A549 (cell line): ENCODE results near the gene JAZF1. TPM values are rescaled to one million over a fixed set of nuclear protein-coding genes. Genes with fewer than 3 reads are reported as not detected.

ENCODE experiments used
- ATAC-seq, 2 experiments: fragments of 200-7000 bp in 1 of 2; fragments of >200 bp in 1 of 2; cut with Nextera tagmentation in 1 of 2; cut with Tn5 transposase in 1 of 2; 3 replicates each; pipeline versions ENCODE4 v1.8.0 to v1.9.1; 2018 to 2020; ENCODE audit warnings: mild to moderate bottlenecking in 1 of 2, moderate library complexity in 1 of 2
- CTCF ChIA-PET: fragments of 300-600 bp; sonication (Branson Sonifier 250); formaldehyde crosslinking; extraction: SDS; loops from one replicate; lab custom pipeline; 2021; ENCODE audit warnings: antibody characterized with exemption, inconsistent platforms; lab: Yijun Ruan, JAX
- POLR2A ChIA-PET: fragments of 350-600 bp; formaldehyde crosslinking; extraction: SDS; loops from one replicate; lab custom pipeline; 2021; ENCODE audit warnings: antibody characterized with exemption, inconsistent platforms; lab: Yijun Ruan, JAX
- DNase-seq, 2 experiments: peaks; one replicate each; pipeline versions ENCODE4 v3.0.0 to v3.0.0-alpha.2; 2011 to 2016; ENCODE audit warnings: low read depth in 1 of 2, low spot score in 1 of 2
- FAIRE-seq: peaks from 2 replicates; lab custom pipeline; 2011; peaks lifted over from hg19 to GRCh38; lab: Jason Lieb, UNC
- H3K27ac ChIP-seq, 2 experiments: fragments of >200 bp; sonication (Bioruptor Twin); formaldehyde crosslinking; 3 replicates each; pipeline ENCODE4 v1.5.1; 2016 to 2017
- H3K4me1 ChIP-seq: fragments of >200 bp; sonication (Bioruptor Twin); formaldehyde crosslinking; 3 replicates; pipeline ENCODE4 v1.6.1; 2016
- H3K4me2 ChIP-seq: fragments of >200 bp; sonication (Bioruptor Twin); formaldehyde crosslinking; 3 replicates; pipeline ENCODE4 v1.6.1; 2016
- H3K4me3 ChIP-seq: fragments of >200 bp; sonication (Bioruptor Twin); formaldehyde crosslinking; 3 replicates; pipeline ENCODE4 v1.5.1; 2016
- H3K9me3 ChIP-seq: fragments of >200 bp; sonication (Bioruptor Twin); formaldehyde crosslinking; 3 replicates; pipeline ENCODE4 v1.6.1; 2016
- CBX2 ChIP-seq: fragments of 200-600 bp; sonication (generic); IDR thresholded peaks from 2 replicates; pipeline ENCODE4 v1.6.1; 2016; ENCODE audit warnings: low read depth, mild to moderate bottlenecking, borderline replicate concordance
- CBX8 ChIP-seq: fragments of 200-600 bp; sonication (generic); IDR thresholded peaks from 2 replicates; pipeline ENCODE4 v1.6.1; 2016
- CEBPB ChIP-seq, 2 experiments: fragments of >200 bp in 1 of 2; sonication (Bioruptor Twin) in 1 of 2; formaldehyde crosslinking in 1 of 2; IDR thresholded peaks; 2 replicates each; pipeline ENCODE4 v1.6.1; 2012 to 2016
- EHF ChIP-seq: fragments of 250-450 bp; sonication (Bioruptor Pico); IDR thresholded peaks from 2 replicates; pipeline ENCODE4 v1.5.0; 2020; ENCODE audit warnings: mild to moderate bottlenecking
- EHMT2 ChIP-seq: fragments of 200-600 bp; sonication (generic); IDR thresholded peaks from 2 replicates; pipeline ENCODE4 v1.6.1; 2016; ENCODE audit warnings: antibody characterized with exemption, low read depth, mild to moderate bottlenecking, moderate library complexity
- ELK1 ChIP-seq: fragments of 150-350 bp; IDR thresholded peaks from 2 replicates; pipeline ENCODE4 v1.6.1; 2014; ENCODE audit warnings: low read depth, mild to moderate bottlenecking, low read length
- FOSL2 ChIP-seq, 2 experiments: fragments of 450-650 bp in 1 of 2; fragments of >200 bp in 1 of 2; sonication (Bioruptor Twin) in 1 of 2; formaldehyde crosslinking; IDR thresholded peaks; 2 replicates each; pipeline versions ENCODE4 v1.5.0 to v1.6.1; 2016 to 2020; ENCODE audit warnings: mild to moderate bottlenecking in 1 of 2, moderate library complexity in 1 of 2
- HOXB13 ChIP-seq: fragments of 250-450 bp; sonication (Bioruptor Pico); IDR thresholded peaks from 2 replicates; pipeline ENCODE4 v1.5.0; 2020; ENCODE audit warnings: low read depth, mild to moderate bottlenecking, moderate library complexity
- JUNB ChIP-seq: fragments of >200 bp; sonication (Bioruptor Twin); formaldehyde crosslinking; IDR thresholded peaks from 2 replicates; pipeline ENCODE4 v1.6.1; 2016
- KDM1A ChIP-seq: fragments of 200-600 bp; sonication (generic); IDR thresholded peaks from 2 replicates; pipeline ENCODE4 v1.6.1; 2016; ENCODE audit warnings: low read depth, mild to moderate bottlenecking
- MAFK ChIP-seq: fragments of 450-650 bp; IDR thresholded peaks from 2 replicates; pipeline ENCODE4 v1.6.1; 2014; ENCODE audit not compliant: partially characterized antibody
- MAZ ChIP-seq: fragments of 150-350 bp; IDR thresholded peaks from 2 replicates; pipeline ENCODE4 v1.6.1; 2014; ENCODE audit warnings: antibody characterized with exemption, low read depth, low read length, borderline replicate concordance
- NPAS2 ChIP-seq: fragments of 250-450 bp; sonication (Bioruptor Pico); IDR thresholded peaks from 2 replicates; pipeline ENCODE4 v1.8.0; 2022; ENCODE audit warnings: mild to moderate bottlenecking, moderate library complexity, borderline replicate concordance
- PHF8 ChIP-seq: fragments of 200-600 bp; sonication (generic); IDR thresholded peaks from 2 replicates; pipeline ENCODE4 v1.6.1; 2016; ENCODE audit warnings: low read depth, mild to moderate bottlenecking, antibody characterized with exemption, moderate library complexity, borderline replicate concordance
- POLR2A ChIP-seq: IDR thresholded peaks from 2 replicates; pipeline ENCODE4 v1.6.1; 2012; ENCODE audit warnings: mild to moderate bottlenecking, low read length
- POLR2AphosphoS2 ChIP-seq: conservative IDR thresholded peaks from 2 replicates; pipeline ENCODE4 v1.6.1; 2012; ENCODE audit warnings: low read length, improper control_type of control experiment, inconsistent platforms
- RARB ChIP-seq: fragments of 250-450 bp; sonication (Bioruptor Pico); IDR thresholded peaks from 2 replicates; pipeline ENCODE4 v1.8.0; 2021; ENCODE audit warnings: mild to moderate bottlenecking, moderate library complexity
- RFX5 ChIP-seq: fragments of 450-650 bp; IDR thresholded peaks from 2 replicates; pipeline ENCODE4 v1.7.1; 2014; ENCODE audit warnings: antibody characterized with exemption, mild to moderate bottlenecking, moderate library complexity
- RNF2 ChIP-seq: fragments of 200-600 bp; sonication (generic); IDR thresholded peaks from 2 replicates; pipeline ENCODE4 v1.6.1; 2016; ENCODE audit warnings: low read depth, mild to moderate bottlenecking, antibody characterized with exemption, moderate library complexity, borderline replicate concordance
- SMC3 ChIP-seq: fragments of >200 bp; sonication (Bioruptor Twin); formaldehyde crosslinking; IDR thresholded peaks from 3 replicates; pipeline ENCODE4 v1.6.1; 2018; ENCODE audit warnings: inconsistent platforms
- TFCP2L1 ChIP-seq: fragments of 250-450 bp; sonication (Bioruptor Pico); IDR thresholded peaks from 2 replicates; pipeline ENCODE4 v1.5.0; 2021; ENCODE audit warnings: mild to moderate bottlenecking
- USF2 ChIP-seq: fragments of 450-650 bp; IDR thresholded peaks from 2 replicates; pipeline ENCODE4 v1.6.1; 2014; ENCODE audit warnings: antibody characterized with exemption
- ZC3H11A ChIP-seq: fragments of 450-650 bp; IDR thresholded peaks from 2 replicates; pipeline ENCODE4 v1.6.1; 2014; ENCODE audit warnings: antibody characterized with exemption, mild to moderate bottlenecking
- WGBS: methylation state at CpG from one replicate; pipeline ENCODE4 v1.1.6; 2017; ENCODE audit errors: missing lambda C conversion rate; 5-methylcytosine and 5-hydroxymethylcytosine counted together
- polyA plus RNA-seq, 4 experiments: library from polyadenylated mRNA; depleted of rRNA in 3 of 4; stranded (reverse); fragments of >200 nt; fragmentation: RNase III in 1 of 4; extraction: RNeasy Plus Mini Kit Qiagen cat#74134 plus additional on column Dnase treatment in 1 of 4; gene quantifications; 2 replicates in 3 of 4; 3 replicates in 1 of 4; pipeline ENCODE4 v1.2.3, GENCODE V29; 2011 to 2017
- TF ChIP-seq, protein P1 (sequence below): fragments of >200 bp; sonication (Bioruptor Twin); formaldehyde crosslinking; IDR thresholded peaks from 3 replicates; pipeline ENCODE4 v1.5.1; 2016
- TF ChIP-seq, protein P2 (sequence below): IDR thresholded peaks from 2 replicates; pipeline ENCODE4 v1.6.1; 2012

The JAZF1 gene
- polyA plus RNA-seq, 2 of the 4 experiments (the other 2 are of a cell fraction), result 1.9 to 2.8 TPM

DNA sequence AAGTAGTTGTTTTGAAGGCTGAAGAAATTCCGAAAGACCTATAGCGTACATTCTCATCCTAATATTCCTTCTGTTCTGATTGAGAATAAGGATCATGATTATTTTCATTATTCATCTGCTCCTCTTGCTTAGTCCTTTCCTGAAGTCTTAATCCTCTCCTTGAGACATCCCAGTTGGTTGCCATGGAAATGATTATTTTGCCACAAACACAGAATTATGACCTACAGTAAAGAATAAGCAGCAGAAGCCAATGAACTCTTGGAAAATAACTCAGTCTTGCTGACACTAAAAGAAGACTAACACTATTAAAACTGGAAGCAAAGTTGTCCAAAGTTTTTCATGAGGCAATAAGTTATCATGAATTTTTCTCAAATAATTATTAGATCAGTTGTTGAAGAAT is 47.8 kb upstream of the JAZF1 start:
- Histone ChIP-seq H3K27ac (no peak overlapping the region), H3K4me2 (no peak overlapping the region), H3K4me1 (no peaks in the 10 kb centered on the region), H3K9me3 (no peaks in the 10 kb centered on the region), H3K4me3 (no peak overlapping the region)
- TF ChIP-seq RARB (no peak), RFX5 (no peak)
- FAIRE-seq, result no peak
- WGBS, result 47% methylated on average over 2 of the region's 2 CpGs
- ATAC-seq, result no peak
- DNase-seq, result no peak
- ChIA-PET POLR2A (no interaction called here), CTCF (no interaction called here)

GRCh38 chr7:28226003-28226402 is 45.4 kb upstream of the JAZF1 start:
- H3K4me3 ChIP-seq, result no peak overlapping the region
- TF ChIP-seq KDM1A (no peak), POLR2AphosphoS2 (no peak), ZC3H11A (no peak), POLR2A (no peak), MAZ (no peak), JUNB (no peak), MAFK (no peak), HOXB13 (CRISPR knock-in tag) (no peak), FOSL2 (IDR thresholded peaks at IDR 0.05) (no peak), FOSL2 (CRISPR knock-in tag; IDR thresholded peaks at IDR 0.05) (no peak), PHF8 (no peak), USF2 (no peak), NPAS2 (CRISPR knock-in tag) (no peak), CBX8 (no peak)
- TF ChIP-seq, protein P1, sequence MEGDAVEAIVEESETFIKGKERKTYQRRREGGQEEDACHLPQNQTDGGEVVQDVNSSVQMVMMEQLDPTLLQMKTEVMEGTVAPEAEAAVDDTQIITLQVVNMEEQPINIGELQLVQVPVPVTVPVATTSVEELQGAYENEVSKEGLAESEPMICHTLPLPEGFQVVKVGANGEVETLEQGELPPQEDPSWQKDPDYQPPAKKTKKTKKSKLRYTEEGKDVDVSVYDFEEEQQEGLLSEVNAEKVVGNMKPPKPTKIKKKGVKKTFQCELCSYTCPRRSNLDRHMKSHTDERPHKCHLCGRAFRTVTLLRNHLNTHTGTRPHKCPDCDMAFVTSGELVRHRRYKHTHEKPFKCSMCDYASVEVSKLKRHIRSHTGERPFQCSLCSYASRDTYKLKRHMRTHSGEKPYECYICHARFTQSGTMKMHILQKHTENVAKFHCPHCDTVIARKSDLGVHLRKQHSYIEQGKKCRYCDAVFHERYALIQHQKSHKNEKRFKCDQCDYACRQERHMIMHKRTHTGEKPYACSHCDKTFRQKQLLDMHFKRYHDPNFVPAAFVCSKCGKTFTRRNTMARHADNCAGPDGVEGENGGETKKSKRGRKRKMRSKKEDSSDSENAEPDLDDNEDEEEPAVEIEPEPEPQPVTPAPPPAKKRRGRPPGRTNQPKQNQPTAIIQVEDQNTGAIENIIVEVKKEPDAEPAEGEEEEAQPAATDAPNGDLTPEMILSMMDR, result no peak
- TF ChIP-seq, protein P2, sequence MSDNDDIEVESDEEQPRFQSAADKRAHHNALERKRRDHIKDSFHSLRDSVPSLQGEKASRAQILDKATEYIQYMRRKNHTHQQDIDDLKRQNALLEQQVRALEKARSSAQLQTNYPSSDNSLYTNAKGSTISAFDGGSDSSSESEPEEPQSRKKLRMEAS, result no peak
- no peak overlapping the region for H3K4me2 ChIP-seq
- 62% methylated on average over 1 of the region's 1 CpG for WGBS
- H3K9me3 ChIP-seq, result no peaks in the 10 kb centered on the region
- DNase-seq (no peak), FAIRE-seq (no peak), ATAC-seq (no peak)
- ChIA-PET CTCF (no interaction called here), POLR2A (no interaction called here)
- H3K27ac ChIP-seq, result no peak overlapping the region
- H3K4me1 ChIP-seq, result no peaks in the 10 kb centered on the region

- H3K4me3 ChIP-seq, result no peak overlapping the region
- no peak overlapping the region for H3K27ac ChIP-seq
- POLR2A ChIA-PET, result no interaction called here
- DNase-seq, result no peak
- no peaks in the 10 kb centered on the region for H3K4me1 ChIP-seq
- H3K9me3 ChIP-seq, result no peaks in the 10 kb centered on the region
- TF ChIP-seq RNF2, result no peak
- TF ChIP-seq TFCP2L1, result no peak
- TF ChIP-seq EHMT2, result no peak
- no peak for TF ChIP-seq CBX8
- TF ChIP-seq CEBPB (IDR thresholded peaks at IDR 0.05), result no peak
- no peak for TF ChIP-seq EHF (CRISPR knock-in tag)
- TF ChIP-seq SMC3, result no peak
- no peak for TF ChIP-seq CBX2
- no peak for TF ChIP-seq ELK1
- TF ChIP-seq, all 56 proteins: peak for 0
- no peak overlapping the region for H3K4me2 ChIP-seq
- ATAC-seq, result no peak
- CTCF ChIA-PET, result no interaction called here
- WGBS, result 52% methylated on average over 4 of the region's 4 CpGs
- FAIRE-seq, result no peak
Observed at GRCh38 chr7:28225576-28225975, 45.0 kb upstream of the JAZF1 start.
